Left forelimb (tissue), 1 donor: Measurements from ENCODE around the gene SPEN.
"Not testable (repeated sequence)": the region's sequence is repeated elsewhere in the genome, so short reads cannot be mapped to it uniquely, and the experiment has no call there.

ENCODE experiments used
- DNase-seq: peaks from one replicate; pipeline ENCODE4 v3.0.0-alpha.2; 2018; ENCODE audit warnings: low spot score

SPEN gene

GRCh38 chr1:15895233-15895632 is 47.7 kb downstream of the SPEN start:
- no peak for DNase-seq

- not testable (repeated sequence) for DNase-seq
Measured at GRCh38 chr1:15896841-15897610, 49.5 kb downstream of the SPEN start.

- no peak for DNase-seq
Measured at GRCh38 chr1:15899266-15899665, 51.8 kb downstream of the SPEN start.

GRCh38 chr1:15900662-15901279 is 53.3 kb downstream of the SPEN start:
- no peak for DNase-seq

- DNase-seq: no peak
Measured at GRCh38 chr1:15902882-15903281, 55.4 kb downstream of the SPEN start.

GRCh38 chr1:15908597-15908996 is 61.1 kb downstream of the SPEN start:
- DNase-seq: no peak

- DNase-seq: no peak
Measured at GRCh38 chr1:15911141-15911540, 63.6 kb downstream of the SPEN start.

GRCh38 chr1:15911927-15912326 is 64.4 kb downstream of the SPEN start:
- DNase-seq: no peak

- DNase-seq: not testable (repeated sequence)
Measured at GRCh38 chr1:15913607-15914006, 66.1 kb downstream of the SPEN start.

- DNase-seq: no peak
Measured at GRCh38 chr1:15915991-15916390, 68.5 kb downstream of the SPEN start.

GRCh38 chr1:15916417-15916816 is 68.9 kb downstream of the SPEN start:
- DNase-seq: no peak

- DNase-seq: no peak
Measured at GRCh38 chr1:15916916-15917315, 69.4 kb downstream of the SPEN start.

- no peak for DNase-seq
Measured at GRCh38 chr1:15918962-15919715, 71.6 kb downstream of the SPEN start.

GRCh38 chr1:15923241-15923640 is 75.7 kb downstream of the SPEN start:
- no peak for DNase-seq

- not testable (repeated sequence) for DNase-seq
Measured at GRCh38 chr1:15926448-15926847, 78.9 kb downstream of the SPEN start.

GRCh38 chr1:15928971-15929965 is 81.8 kb downstream of the SPEN start:
- no peak for DNase-seq

- DNase-seq: no peak
Measured at GRCh38 chr1:15931401-15931800, 83.9 kb downstream of the SPEN start.

- DNase-seq: no peak
Measured at GRCh38 chr1:15931884-15932283, 84.4 kb downstream of the SPEN start.

- no peak for DNase-seq
Measured at GRCh38 chr1:15932612-15933011, 85.1 kb downstream of the SPEN start.

- DNase-seq: no peak
Measured at GRCh38 chr1:15933684-15934083, 86.2 kb downstream of the SPEN start.

- no peak for DNase-seq
Measured at GRCh38 chr1:15934211-15935055, 86.9 kb downstream of the SPEN start.
